Stimulated activated CD8-positive, alpha-beta memory T cell treated with anti-CD3 and anti-CD28 coated beads, Interleukin-12 subunit alpha, Interleukin-12 subunit beta, amount 100 ng/mL, for 1 hour (primary cell): Measurements from ENCODE around the gene FGL2.
"Not testable (repeated sequence)": the region's sequence is repeated elsewhere in the genome, so short reads cannot be mapped to it uniquely, and the experiment has no call there.

Experiments used
- DNase-seq: peaks from one replicate; pipeline ENCODE4 v3.0.0-alpha.2; 2020; ENCODE audit warnings: low read depth

FGL2 gene

GRCh38 chr7:77216181-77216845, 16.7 kb upstream of the FGL2 start:
- DNase-seq, result no peak

- no peak for DNase-seq
These were observed 10.0 kb upstream of the FGL2 start for GRCh38 chr7:77209479-77210139.

DNA sequence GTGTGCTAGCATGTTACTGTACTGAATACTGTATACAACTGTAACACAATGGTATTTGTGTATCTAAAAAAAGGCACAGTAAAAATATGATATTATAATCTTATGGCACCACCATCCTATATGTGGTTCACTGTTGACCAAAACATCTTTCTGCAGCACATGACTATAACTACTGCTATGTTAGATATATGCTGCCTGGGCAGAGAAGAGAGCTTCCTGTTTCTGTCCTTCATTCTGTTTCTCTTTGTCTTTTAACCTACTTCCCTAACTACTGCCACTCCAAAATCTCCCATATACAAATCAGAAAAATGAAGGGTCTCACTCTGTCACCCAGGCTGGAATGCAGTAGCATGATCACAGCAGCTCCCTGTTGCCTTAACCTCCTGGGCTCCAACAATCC, 8.8 kb upstream of the FGL2 start:
- no peak for DNase-seq

GRCh38 chr7:77205706-77206105, 6.1 kb upstream of the FGL2 start:
- DNase-seq, result no peak

- DNase-seq, result no peak
These were observed 2.9 kb upstream of the FGL2 start for GRCh38 chr7:77202481-77202976.

DNA sequence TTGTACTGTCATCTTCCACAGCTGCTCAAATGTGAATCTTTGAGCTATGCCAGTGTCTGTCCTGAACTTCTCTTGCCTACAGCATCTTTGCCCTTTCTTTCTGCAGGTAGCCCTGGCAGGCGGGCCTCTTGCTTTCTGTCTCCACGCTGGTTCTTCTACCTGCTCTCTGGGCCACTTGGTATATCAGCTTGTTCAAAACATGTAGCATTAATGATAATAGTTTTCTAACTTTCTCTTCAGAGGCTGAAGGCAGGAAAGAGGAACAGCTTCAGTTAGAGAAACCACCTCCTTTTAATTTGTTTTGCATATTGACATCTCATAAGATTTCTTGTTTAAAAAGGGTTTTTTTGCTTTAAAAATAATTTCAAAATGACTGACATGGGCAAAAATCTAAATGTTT, 923 bp upstream of the FGL2 start:
- no peak for DNase-seq

DNA sequence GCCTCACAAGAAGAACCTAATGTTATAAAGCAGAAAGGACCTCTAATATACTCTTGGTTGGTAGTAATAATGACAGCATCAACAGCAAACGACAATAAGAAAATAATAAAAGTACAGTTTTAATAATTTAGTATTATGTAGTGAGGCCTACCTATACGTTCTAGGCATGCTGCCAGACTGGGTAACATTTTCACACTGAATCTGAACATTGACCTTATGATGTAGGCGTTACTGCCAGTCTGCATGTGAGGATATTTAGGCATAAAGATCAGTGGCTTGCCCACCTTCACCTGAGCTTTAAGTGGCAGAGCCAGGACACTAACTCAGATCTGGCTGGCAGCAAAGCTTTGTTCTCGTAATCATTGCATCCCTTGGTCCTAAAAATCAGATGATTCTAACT, 2.5 kb downstream of the FGL2 start:
- no peak for DNase-seq

DNA sequence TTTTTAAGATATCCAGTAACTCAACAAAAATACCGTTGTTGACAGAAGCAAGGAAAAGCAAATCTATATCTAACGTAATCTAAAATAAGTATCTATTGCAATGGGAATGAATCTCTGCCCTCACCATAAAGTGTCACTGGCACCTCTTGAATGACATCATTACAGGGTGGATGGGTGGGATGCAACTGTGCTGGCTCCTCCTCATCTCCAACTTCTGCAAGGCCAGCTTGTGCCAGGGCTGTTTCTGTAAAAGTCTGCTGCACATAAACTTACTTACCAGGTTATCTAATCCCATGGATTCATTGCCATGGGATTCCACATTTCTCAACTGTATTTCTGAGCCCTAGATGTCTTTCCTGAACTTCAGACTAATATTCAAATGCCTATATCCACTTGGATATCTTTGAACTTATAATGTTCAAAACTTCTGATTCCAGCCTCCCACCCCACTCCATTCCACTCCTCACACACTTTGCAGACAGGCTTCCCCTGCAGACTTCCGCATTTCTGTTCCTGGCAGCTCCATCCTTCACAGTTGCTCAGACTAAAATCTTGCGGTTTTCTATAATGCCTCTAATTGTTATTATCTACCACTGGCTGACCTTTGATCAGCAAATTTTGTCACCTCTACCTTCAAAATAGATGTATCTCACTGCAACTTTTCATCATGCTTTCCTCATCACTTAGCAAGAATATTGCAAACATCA, 10.7 kb downstream of the FGL2 start:
- DNase-seq, result no peak

DNA sequence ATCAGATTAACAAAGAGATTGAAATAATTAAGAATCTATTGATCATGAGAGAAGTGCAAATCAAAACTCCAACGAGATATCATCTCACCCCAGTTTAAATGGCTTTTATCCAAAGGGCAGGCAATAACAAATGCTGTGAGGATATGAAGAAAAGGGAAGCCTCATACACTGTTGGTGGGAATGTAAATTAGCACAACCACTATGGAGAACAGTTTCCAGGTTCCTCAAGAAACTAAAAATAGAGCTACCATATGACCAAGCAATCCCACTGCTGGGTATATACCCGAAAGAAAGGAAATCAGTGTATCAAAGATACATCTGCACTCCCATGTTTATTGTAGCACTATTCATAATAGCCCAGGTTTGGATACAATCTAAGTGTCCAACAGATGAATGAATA, 13.8 kb downstream of the FGL2 start:
- DNase-seq, result no peak

DNA sequence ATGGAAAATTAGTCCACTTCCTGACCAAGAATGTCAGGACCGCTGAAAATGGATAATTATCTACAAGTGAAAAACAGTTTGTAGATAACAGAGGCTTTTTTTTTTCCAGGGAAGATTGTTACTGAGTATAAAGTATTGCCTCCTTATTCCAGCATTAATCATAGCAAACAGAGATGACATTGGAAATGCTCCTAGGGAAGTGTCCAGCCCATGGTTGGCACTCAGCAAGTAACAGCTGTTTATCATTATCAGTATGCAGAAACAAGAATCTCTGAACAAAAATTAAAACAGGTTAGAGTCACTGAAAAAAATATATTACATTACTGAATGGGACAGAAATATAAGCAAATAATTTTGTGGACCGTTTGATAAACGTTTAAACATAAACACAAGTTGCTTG, 14.6 kb downstream of the FGL2 start:
- DNase-seq, result no peak

- DNase-seq, result no peak
These were observed 15.2 kb downstream of the FGL2 start for GRCh38 chr7:77184463-77184862.

DNA sequence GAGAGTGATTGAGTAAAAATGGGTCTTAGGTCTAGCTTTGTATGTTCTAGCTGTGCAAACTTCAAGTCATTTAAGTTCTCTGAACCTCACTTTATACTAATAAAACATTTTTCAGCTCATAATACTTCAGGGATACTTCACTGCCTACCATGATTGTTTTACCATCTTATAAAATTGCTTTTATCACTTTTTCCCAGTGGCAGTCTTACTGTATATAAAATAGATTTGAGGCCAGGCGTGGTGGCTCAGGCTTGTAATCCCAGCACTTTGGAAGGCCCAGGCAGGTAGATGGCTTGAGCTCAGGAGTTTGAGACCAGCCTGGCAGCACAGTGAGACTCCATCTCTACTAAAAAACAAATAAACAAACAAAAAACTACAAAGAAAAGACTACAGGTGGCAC, 17.4 kb downstream of the FGL2 start:
- no peak for DNase-seq

GRCh38 chr7:77181734-77182133, 17.9 kb downstream of the FGL2 start:
- no peak for DNase-seq

GRCh38 chr7:77181015-77181595, 18.5 kb downstream of the FGL2 start:
- DNase-seq, result no peak

DNA sequence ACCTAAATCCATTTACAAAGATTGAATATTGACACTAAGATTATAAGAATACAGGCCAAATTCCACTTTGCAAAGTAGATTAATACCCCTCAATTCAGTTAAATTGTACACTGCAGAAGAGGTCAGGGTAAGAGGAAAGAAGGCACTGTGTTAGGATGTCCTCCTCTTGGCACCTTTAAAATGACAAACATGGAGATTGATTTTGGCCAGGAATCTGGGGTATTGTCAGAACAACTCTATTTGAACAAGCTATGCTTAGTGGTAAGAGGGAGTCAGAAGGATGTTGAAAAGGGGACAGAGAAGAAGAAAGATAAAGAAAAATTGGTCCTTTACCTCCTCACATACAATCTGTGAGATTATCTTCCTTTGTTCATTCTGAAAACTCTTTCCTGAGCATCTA, 21.6 kb downstream of the FGL2 start:
- not testable (repeated sequence) for DNase-seq

- not testable (repeated sequence) for DNase-seq
These were observed 22.2 kb downstream of the FGL2 start for GRCh38 chr7:77177321-77177904.

DNA sequence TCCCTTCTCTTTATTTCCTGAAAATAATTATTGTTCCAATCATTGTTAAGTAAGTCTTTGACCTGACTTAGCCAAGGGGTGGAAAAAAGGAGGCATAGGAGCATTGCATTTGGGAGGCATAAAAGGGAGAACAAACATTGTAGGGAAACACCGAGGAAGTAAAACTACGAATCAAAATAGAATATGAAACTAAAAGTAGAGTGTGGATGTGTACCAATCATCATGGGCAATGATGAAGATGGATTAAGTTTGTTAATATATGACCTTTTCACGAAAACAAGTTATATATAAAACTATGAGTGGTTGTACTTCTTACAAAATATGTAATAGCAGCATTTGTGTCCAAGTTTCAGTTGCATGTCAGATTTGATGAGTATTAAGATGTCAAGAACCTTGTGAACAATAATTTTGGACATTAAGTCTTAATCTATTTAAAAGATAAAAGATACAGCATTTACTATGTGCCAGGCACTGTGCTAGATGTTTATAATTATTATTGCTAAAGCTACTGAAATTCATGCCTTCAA, 24.3 kb downstream of the FGL2 start:
- not testable (repeated sequence) for DNase-seq

DNA sequence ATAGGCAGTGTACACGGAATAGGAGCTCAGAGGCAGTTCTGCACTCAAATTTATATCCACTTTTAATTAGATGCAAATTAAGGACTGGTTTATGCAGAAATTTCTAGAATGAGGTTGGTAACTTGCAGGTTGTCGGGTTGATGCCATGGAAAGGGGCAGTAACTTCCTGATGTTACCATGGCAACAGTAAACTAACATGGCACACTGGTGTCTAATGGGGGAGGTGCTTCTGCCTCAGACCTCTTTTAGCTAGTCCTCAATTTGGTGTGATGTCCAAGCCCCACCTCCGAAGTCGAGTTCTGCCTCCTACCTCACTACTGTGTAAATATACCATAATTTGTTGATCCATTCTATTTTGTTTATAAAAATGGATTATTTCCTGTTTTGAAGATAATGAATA, 25.2 kb downstream of the FGL2 start:
- DNase-seq, result not testable (repeated sequence)

GRCh38 chr7:77172437-77173172, 27.0 kb downstream of the FGL2 start:
- not testable (repeated sequence) for DNase-seq

DNA sequence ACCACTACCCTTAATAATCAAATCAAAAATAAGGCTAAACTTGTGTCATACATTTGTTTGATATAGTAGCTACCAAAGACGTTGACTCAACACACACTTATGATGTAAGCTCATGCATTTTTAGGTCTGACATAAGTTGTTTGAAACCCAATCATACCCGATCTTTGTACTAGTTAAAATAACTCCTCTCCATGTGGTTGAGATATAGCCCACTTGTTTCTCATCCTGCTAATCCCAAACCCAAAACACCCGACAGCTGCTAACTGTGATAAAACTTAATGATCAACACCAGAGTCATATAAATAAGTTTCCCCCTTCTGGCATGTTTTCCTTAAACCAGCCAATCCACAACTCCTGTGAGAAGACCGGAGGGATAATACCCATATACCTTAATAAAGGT, 28.5 kb downstream of the FGL2 start:
- DNase-seq, result not testable (repeated sequence)

DNA sequence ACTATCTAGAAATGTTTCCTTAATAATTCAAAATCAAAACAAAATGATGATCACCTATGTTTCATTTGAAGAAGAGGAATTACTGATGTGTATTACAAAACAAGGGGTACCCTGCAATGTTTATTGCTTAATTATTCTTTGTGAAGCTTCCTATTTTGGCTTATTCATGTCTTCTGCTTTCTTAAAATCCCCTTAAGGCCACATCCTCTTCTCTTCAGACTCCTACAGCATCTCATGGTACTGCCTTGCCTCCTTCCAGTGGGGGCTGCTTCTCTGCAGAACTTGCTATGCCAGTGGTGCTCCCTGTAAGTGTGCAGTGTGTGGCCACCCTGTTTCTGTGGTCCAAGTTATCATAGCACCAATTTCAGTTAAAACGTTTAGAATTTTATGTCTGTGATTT, 42.2 kb downstream of the FGL2 start:
- DNase-seq, result no peak
